ENCODE data around the gene CCDC175. TPM values are rescaled to one million over a fixed set of nuclear protein-coding genes. Genes with fewer than 3 reads are reported as not detected.

The CCDC175 gene
- not detected in 5 replicates for total RNA-seq (2022; extraction: Qiagen RNA extraction)

DNA sequence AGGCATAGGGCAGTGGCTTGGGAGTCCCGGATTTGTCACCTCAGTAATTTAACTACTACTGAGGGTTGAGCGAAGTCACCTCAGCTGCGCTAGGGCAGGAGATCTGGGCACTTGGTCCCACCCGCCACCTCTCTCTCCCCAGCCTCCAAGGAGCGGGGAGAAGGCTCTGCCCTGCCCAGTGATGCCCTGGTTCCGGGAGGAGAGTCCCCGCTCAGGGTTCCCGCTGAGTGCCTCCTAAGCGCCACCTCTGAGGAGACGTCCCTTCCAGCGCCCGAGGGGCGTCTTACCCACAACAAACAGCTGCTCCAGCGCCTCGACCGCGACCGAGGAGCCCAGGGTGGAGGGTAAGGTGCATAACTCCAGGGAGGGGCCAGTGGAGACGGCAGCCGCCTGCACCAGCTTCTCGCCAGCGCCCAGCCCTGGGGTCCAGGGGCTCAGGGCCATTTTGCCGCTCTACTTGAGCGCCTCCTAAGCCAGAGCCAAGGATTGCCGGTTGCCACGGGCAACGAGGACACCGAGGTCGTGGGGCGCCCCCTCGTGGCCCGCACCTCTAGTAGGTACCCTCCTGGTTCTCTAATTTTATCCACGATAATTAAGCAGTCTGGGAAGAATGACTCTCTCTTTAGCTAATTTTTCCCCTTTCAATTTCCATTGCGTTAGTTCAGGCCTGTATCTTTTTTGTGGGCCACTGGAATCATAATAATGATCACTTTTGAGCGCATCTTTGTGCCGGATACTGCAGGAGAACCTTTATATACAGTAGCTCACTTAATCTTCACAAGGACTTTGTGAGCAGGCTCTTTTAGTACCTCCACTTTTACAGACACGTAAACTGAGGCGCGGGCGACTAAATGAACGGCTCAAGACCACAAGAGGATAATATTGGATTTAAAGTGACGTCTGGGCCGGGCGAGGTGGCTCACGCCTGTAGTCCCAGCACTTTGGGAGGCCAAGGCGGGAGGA lies at the start of gene CCDC175:
Gene CCDC175 (minus strand): TSS at position 481 of the 963 bp plus-strand sequence. CDS start 37 bp downstream, at position 444.

GRCh38 chr14:59483819-59484638 lies 92.6 kb downstream of the CCDC175 start, which contains the start of the genes JKAMP and L3HYPDH:
Gene JKAMP (plus strand): TSS chr14:59484517. CDS start chr14:59484590, 73 bp downstream.
Gene L3HYPDH (minus strand): TSS chr14:59484408. CDS start chr14:59484316, 92 bp downstream.

GRCh38 chr14:59465316-59466135 lies 111.1 kb downstream of the CCDC175 start, which contains the start of gene GPR135:
Gene GPR135 (minus strand): TSS chr14:59465380. CDS start chr14:59465226, 154 bp downstream.

Other genes with a start within 250 kb of the CCDC175 start
- 0.82 to 1.2 TPM (median 1.1 TPM) in 5 replicates for gene GPR135, start 111.4 kb downstream of the CCDC175 start, total RNA-seq (2022; extraction: Qiagen RNA extraction)
- gene L3HYPDH, start 92.4 kb downstream of the CCDC175 start, total RNA-seq (2022; extraction: Qiagen RNA extraction), result 43.9 to 48.9 TPM (median 48.2 TPM) in 5 replicates
- 75.0 to 88.0 TPM (median 76.9 TPM) in 5 replicates for gene JKAMP, start 92.3 kb downstream of the CCDC175 start, total RNA-seq (2022; extraction: Qiagen RNA extraction)

Measured in A549 treated with CORT108297 at 1 μM for 4 hours (cell line).